K562 (cell line): Measurements from ENCODE around the gene ING5. TPM values are rescaled to one million over a fixed set of nuclear protein-coding genes. Genes with fewer than 3 reads are reported as not detected.
A peak's percentile ranks its signal among the peaks of the same experiment; 100 is the strongest.

Source experiments
- BRF2 ChIP-seq: IDR thresholded peaks from 3 replicates; pipeline ENCODE4 v1.6.1; 2011; ENCODE audit warnings: borderline replicate concordance, mild to moderate bottlenecking; ENCODE audit not compliant: insufficient read length, insufficient read depth
- CEBPB ChIP-seq: fragments of 450-650 bp; IDR thresholded peaks from 2 replicates; pipeline ENCODE4 v1.6.1; 2016; ENCODE audit warnings: missing genetic modification characterization, missing compliant biosample characterization
- CTCF ChIP-seq, 3 experiments: IDR thresholded peaks in 2 of 3; conservative IDR thresholded peaks in 1 of 3; 2 replicates each; pipeline ENCODE4 v1.5.1; 2011 to 2012; ENCODE audit warnings: low read length in 3 of 3, mild to moderate bottlenecking in 3 of 3, control low read depth in 2 of 3, improper control_type of control experiment in 1 of 3, inconsistent platforms in 1 of 3, low read depth in 1 of 3, mixed read lengths in 1 of 3, moderate library complexity in 1 of 3; ENCODE audit not compliant: insufficient read depth in 2 of 3
- HNRNPLL ChIP-seq: fragments of 200-400 bp; formaldehyde crosslinking; IDR thresholded peaks from 2 replicates; pipeline ENCODE4 v1.6.1; 2017; ENCODE audit warnings: low read length, low read depth, mild to moderate bottlenecking; ENCODE audit not compliant: poor library complexity, severe bottlenecking
- MGA ChIP-seq: fragments of 450-650 bp; IDR thresholded peaks from 2 replicates; pipeline ENCODE4 v1.6.1; 2016; ENCODE audit warnings: mild to moderate bottlenecking, moderate library complexity
- SP1 ChIP-seq: sonication (generic); formaldehyde crosslinking; IDR thresholded peaks from 2 replicates; pipeline ENCODE4 v1.8.1; 2022; ENCODE audit warnings: mild to moderate bottlenecking, missing genetic modification reagents
- TBP ChIP-seq: optimal IDR thresholded peaks from 2 replicates; pipeline ENCODE3; 2011; ENCODE audit warnings: low read depth, low read length, improper control_type of control experiment
- U2AF2 ChIP-seq: fragments of 200-400 bp; formaldehyde crosslinking; optimal IDR thresholded peaks from 2 replicates; pipeline ENCODE3; 2017; ENCODE audit warnings: low read depth, mild to moderate bottlenecking, low read length
- ZNF239 ChIP-seq: fragments of 250-450 bp; sonication (Bioruptor Pico); IDR thresholded peaks from 2 replicates; pipeline ENCODE4 v1.4.0; 2020; ENCODE audit warnings: mild to moderate bottlenecking
- ZNF395 ChIP-seq: fragments of 200-800 bp; sonication (Bioruptor generic); IDR thresholded peaks from 2 replicates; pipeline ENCODE4 v1.6.1; 2017; ENCODE audit warnings: missing genetic modification characterization, missing compliant biosample characterization
- ZNF764 ChIP-seq: fragments of 250-450 bp; sonication (Bioruptor Pico); IDR thresholded peaks from 2 replicates; pipeline ENCODE4 v1.4.0; 2020; ENCODE audit warnings: low read depth, mild to moderate bottlenecking, moderate library complexity
- ZZZ3 ChIP-seq: fragments of 450-650 bp; IDR thresholded peaks from 2 replicates; pipeline ENCODE4 v1.6.1; 2016; ENCODE audit warnings: antibody characterized with exemption, mild to moderate bottlenecking, moderate library complexity
- polyA plus RNA-seq, 8 experiments: library from polyadenylated mRNA; depleted of rRNA in 4 of 8; stranded (reverse) in 5 of 8; unstranded in 3 of 8; fragments of >200 nt; fragmentation: Nextera tagmentation in 2 of 8; fragmentation: Illumina TruSeq in 1 of 8; extraction: Ambion mirVana in 2 of 8; extraction: Trizol in 1 of 8; gene quantifications; 2 replicates each; pipeline versions ENCODE4 v1.2.1 to v1.2.3, GENCODE V29; 2011 to 2014; ENCODE audit warnings: inconsistent platforms in 1 of 8, missing spikeins in 1 of 8
- total RNA-seq, 7 experiments: library from RNA; depleted of rRNA in 6 of 7; stranded (reverse); fragments of >200 nt in 6 of 7; fragmentation: Illumina TruSeq in 2 of 7; extraction: Trizol in 2 of 7; gene quantifications; 2 replicates each; pipeline versions ENCODE4 v1.2.1 to v1.2.3, GENCODE V29; 2011 to 2021; ENCODE audit warnings: low replicate concordance in 1 of 7

ING5 gene
- total and polyA plus RNA-seq, 9 of the 15 experiments (the other 6 are each of a cell fraction or from before 2014, with no cell fraction given): 10.4 to 53.3 (median 27.9) TPM

- peak; percentile 79; the same call in 1 of the 2 replicates for TF ChIP-seq MGA
- TF ChIP-seq U2AF2: no peak
- no peak for TF ChIP-seq TBP
- TF ChIP-seq CTCF (IDR thresholded peaks at IDR 0.05 in 2 of 3, conservative IDR thresholded peaks at IDR 0.05 in 1 of 3; ENCODE audit: insufficient read depth in 2 of 3, low read depth in 1 of 3, low read length in 3 of 3): peak in 1 of 3 experiments; percentile 50; a peak in 3 of 6 replicates
- TF ChIP-seq SP1 (CRISPR knock-in tag): peak; percentile 48; the same call in 1 of the 2 replicates
- peak; percentile 21 for TF ChIP-seq HNRNPLL
- no peak for TF ChIP-seq ZZZ3
- no peak for TF ChIP-seq ZNF764 (CRISPR knock-in tag)
- TF ChIP-seq ZNF239 (CRISPR knock-in tag): no peak
- TF ChIP-seq CEBPB (tag): no peak
- no peak for TF ChIP-seq BRF2
- 0 out of 2 replicates have a peak, but pooled peaks have one; percentile 74 for TF ChIP-seq ZNF395 (CRISPR knock-in tag)
Measured at GRCh38 chr2:241701149-241701398, 765 bp upstream of the ING5 start (continued).
